ENCODE data around the gene ZNF57. TPM values are rescaled to one million over a fixed set of nuclear protein-coding genes. Genes with fewer than 3 reads are reported as not detected.
A peak's percentile ranks its signal among the peaks of the same experiment; 100 is the strongest.
"Not testable (repeated sequence)": the region's sequence is repeated elsewhere in the genome, so short reads cannot be mapped to it uniquely, and the experiment has no call there.

ZNF57 gene
- total and polyA plus RNA-seq, 2 experiments from 2014 or later = 2.1 to 5.4 TPM

GRCh38 chr19:2869618-2870017, 31.1 kb upstream of the ZNF57 start:
- Histone ChIP-seq H3K4me3 (no peak overlapping the region), H3K36me3 (no peaks in the 10 kb centered on the region), H3K27me3 (no peaks in the 10 kb centered on the region), H3K9me3 (ENCODE audit: low read depth) (no peaks in the 10 kb centered on the region), H3K27ac (no peak overlapping the region), H3K4me1 (ENCODE audit: low read depth) (no peaks in the 10 kb centered on the region)
- DNase-seq (ENCODE audit: low read depth in 1 of 2, low spot score in 1 of 2) = no peak
- no peak for TF ChIP-seq CTCF (IDR thresholded peaks at IDR 0.05; ENCODE audit: low read depth, low read length)

GRCh38 chr19:2872175-2872574, 28.6 kb upstream of the ZNF57 start:
- H3K4me3 ChIP-seq; H3K27ac ChIP-seq; H3K36me3 ChIP-seq; H3K27me3 ChIP-seq; H3K4me1 ChIP-seq (ENCODE audit: low read depth); H3K9me3 ChIP-seq (ENCODE audit: low read depth): not testable (repeated sequence)
- DNase-seq (ENCODE audit: low read depth in 1 of 2, low spot score in 1 of 2) = peak in 1 of 2 donors; percentile 44
- TF ChIP-seq CTCF (IDR thresholded peaks at IDR 0.05; ENCODE audit: low read depth, low read length) = peak; percentile 32

DNA sequence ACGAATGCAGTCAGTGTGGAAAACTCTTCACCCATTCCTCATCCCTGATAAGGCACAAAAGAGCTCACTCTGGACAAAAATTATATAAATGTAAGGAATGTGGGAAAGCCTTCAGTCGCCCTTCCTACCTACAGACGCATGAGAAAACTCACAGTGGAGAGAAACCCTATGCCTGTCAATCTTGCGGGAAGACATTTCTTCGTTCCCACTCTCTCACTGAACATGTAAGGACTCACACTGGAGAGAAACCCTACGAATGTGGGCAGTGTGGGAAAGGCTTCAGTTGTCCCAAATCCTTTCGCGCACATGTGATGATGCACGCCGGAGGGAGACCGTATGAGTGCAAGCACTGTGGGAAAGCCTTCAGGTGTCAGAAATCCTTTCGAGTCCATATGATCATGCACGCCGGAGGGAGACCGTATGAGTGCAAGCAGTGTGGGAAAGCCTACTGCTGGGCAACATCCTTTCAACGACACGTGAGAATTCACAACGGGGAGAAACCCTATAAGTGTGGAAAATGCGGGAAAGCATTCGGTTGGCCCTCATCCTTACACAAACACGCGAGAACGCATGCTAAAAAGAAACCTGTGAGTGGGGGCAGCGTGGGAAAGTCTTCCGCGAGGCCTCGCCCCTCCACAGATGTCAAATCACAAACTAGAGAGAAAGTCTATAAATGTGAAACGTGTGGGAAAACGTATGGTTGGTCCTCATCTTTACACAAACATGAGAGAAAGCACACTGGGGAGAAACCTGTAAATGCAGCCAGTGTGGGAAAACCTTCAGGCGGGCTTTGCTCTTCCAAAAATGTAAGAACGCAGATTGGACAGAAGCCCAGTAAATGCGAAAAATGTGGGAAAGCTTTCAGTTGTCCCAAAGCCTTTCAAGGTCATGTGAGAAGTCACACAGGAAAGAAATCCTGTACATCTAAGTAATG, 23.1 kb upstream of the ZNF57 start:
- no peak overlapping the region for H3K27ac ChIP-seq
- H3K9me3 ChIP-seq (ENCODE audit: low read depth) = no peaks in the 10 kb centered on the region
- no peaks in the 10 kb centered on the region for H3K27me3 ChIP-seq
- no peak for DNase-seq (ENCODE audit: low read depth in 1 of 2, low spot score in 1 of 2)
- TF ChIP-seq CTCF (IDR thresholded peaks at IDR 0.05; ENCODE audit: low read depth, low read length) = no peak
- no peak overlapping the region for H3K4me3 ChIP-seq
- H3K36me3 ChIP-seq = no peaks in the 10 kb centered on the region
- no peaks in the 10 kb centered on the region for H3K4me1 ChIP-seq (ENCODE audit: low read depth)

DNA sequence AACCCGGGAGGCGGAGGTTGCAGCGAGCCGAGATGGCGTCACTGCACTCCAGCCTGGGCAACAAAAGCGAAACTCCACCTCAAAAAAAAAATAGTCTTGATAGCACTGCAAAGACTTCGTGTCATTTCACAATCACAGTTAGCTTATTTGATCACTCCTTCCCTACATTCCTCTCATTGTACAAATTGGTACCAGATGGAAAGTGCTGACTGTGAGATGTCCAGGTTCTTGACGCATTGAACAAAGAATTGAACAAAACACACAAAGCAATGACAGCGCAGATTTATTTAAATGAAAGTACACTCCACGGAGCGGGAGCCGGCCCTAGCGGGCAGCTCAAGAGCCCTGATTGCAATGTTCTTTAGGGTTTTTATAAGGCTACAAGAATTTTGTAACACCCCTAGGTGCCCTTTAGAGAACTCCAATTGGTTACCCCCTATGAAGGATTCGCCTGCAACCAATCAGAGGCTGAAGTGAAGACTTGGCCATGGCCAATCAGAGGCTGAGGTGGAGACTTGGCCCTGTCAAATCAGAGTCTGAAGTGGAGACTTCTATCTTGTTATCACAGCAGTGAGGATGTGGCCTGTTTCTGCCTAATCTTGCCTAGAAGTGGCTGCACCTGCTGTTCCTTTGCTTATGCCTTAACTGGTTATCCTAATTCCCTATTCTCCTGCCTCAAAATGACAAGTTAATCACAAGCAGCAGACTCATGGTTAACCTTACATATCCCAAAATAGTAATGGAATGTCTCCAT, 16.9 kb upstream of the ZNF57 start:
- TF ChIP-seq CTCF (IDR thresholded peaks at IDR 0.05; ENCODE audit: low read depth, low read length) = no peak
- no peak for DNase-seq (ENCODE audit: low read depth in 1 of 2, low spot score in 1 of 2)

DNA sequence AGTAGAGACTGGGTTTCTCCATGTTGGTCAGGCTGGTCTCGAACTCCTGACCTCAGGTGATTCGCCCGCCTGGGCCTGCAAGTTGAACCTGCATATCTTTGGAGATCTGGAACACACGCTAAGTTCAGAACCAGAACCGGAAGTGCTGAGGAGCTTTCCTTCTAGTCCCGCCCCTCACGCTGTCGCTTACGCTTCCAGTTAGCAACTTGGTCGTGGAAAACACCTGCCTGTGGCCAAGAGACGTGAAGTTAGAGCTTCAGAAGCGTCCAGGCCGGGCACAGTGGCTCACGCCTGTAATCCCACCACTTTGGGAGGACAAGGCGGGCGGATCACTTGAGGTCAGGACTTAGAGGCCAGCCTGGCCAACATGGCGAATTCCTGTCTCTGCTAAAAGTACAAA, 15.0 kb upstream of the ZNF57 start:
- TF ChIP-seq CTCF (IDR thresholded peaks at IDR 0.05; ENCODE audit: low read depth, low read length) = no peak
- Histone ChIP-seq H3K4me1 (ENCODE audit: low read depth) (no peaks in the 10 kb centered on the region), H3K9me3 (ENCODE audit: low read depth) (no peaks in the 10 kb centered on the region), H3K27ac (no peak overlapping the region), H3K36me3 (no peaks in the 10 kb centered on the region), H3K27me3 (no peaks in the 10 kb centered on the region), H3K4me3 (no peak overlapping the region)
- no peak for DNase-seq (ENCODE audit: low read depth in 1 of 2, low spot score in 1 of 2)

More for the DNA sequence above, 16.9 kb upstream of the ZNF57 start:
- no peak overlapping the region for H3K4me3 ChIP-seq
- H3K27ac ChIP-seq = no peak overlapping the region
- H3K9me3 ChIP-seq (ENCODE audit: low read depth) = no peaks in the 10 kb centered on the region
- no peaks in the 10 kb centered on the region for H3K4me1 ChIP-seq (ENCODE audit: low read depth)
- H3K36me3 ChIP-seq = no peaks in the 10 kb centered on the region
- H3K27me3 ChIP-seq = no peaks in the 10 kb centered on the region

Data from cardiac muscle cell (in vitro differentiated cells and primary cell).